NCI-H446 (cell line): ENCODE measurements around the gene LZTFL1.
"Not testable (repeated sequence)": the region's sequence is repeated elsewhere in the genome, so short reads cannot be mapped to it uniquely, and the experiment has no call there.

Experiments
- DNase-seq, 2 experiments: peaks; one replicate each; lab custom pipeline; 2025; lab: John Stamatoyannopoulos, UW

The LZTFL1 gene

GRCh38 chr3:45864760-45865519, 23.0 kb upstream of the LZTFL1 start:
- no peak for DNase-seq

DNA sequence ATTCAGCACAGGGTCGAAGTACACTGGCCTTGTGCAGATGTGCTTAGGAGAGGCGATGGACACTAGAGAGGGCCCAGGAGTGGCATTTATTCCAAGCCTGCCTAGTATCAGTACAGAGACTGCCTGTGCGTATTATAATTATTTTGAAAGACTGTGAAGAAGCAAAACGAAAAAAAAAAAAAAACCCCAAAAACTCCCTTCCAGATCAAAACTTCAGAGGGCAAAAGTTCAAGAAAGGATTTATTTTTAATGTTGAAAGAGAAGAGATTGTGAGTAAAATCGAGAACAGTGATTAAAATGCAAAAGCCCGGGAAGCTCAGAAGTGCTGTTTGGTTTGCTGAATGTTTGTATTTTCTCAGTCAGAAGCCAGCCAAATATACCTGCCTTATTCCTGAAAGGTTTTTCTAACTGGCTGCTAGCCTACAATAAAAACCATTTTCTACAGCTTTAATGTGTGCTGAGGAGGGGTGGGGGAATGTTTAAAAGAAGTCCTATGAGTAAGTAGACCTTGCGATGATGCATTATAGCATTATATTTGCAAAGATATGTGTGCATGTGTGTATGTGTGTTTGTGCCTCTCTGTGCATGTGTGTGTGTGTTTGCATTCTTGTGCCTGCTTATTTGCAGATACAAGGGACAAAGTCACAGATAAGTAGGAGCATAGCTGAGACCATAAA, 19.3 kb upstream of the LZTFL1 start:
- DNase-seq: no peak

DNA sequence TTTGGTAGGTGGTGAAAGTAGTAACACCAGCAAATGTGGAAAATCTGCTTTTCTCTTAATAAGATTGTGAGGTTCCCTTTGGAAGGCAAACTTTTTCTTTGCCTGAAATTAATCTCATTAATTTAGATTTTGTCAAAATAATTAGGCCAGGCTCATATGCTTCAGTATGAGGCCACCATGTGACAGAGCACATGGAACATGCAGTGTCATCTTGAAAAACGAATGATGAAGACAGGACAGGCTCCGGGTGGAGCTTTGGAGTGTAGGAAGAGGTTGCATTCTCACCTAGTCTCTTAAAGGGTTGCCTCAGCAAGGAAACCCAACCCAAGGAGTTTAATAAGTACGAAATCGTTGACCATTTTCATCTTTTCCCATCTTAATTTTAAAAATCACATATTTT, 18.6 kb upstream of the LZTFL1 start:
- no peak for DNase-seq

GRCh38 chr3:45858809-45859543, 17.1 kb upstream of the LZTFL1 start:
- no peak for DNase-seq

DNA sequence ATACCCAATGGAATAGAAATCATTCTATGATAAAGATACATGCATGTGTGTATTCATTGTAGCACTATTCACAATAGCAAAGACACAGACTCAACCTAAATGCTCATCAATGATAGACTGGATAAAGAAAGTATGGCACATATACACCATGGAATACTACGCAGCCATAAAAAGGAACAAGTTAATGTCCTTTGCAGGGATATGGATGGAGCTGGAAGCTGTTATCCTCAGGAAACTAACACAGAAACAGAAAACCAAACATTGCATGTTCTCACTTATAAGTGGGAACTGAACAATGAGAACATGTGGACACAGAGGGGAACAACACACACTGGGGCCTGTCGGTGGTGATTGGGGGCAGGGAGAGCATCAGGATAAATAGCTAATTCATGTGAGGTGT, 15.1 kb upstream of the LZTFL1 start:
- DNase-seq: not testable (repeated sequence)

GRCh38 chr3:45856323-45856722, 14.4 kb upstream of the LZTFL1 start:
- DNase-seq: not testable (repeated sequence)

DNA sequence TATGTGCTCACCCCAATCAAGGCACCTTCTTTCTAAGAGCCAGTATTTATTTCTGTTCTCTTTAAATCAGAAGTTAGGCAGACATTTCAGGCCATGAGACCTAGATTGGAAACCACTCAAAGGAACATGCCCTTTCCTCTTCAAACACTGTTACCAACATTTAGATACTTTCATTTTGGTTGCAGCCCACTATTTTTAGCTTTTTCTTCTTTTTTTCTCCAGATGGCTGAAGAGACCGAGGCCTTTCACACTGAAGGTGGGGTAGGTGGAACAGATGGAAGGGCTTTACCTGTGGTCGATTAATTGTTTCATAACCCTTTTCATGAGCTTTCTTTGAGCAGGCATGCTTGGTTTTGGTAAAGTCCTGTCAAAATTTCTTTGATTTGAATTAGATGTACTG, 10.9 kb upstream of the LZTFL1 start:
- DNase-seq: no peak

DNA sequence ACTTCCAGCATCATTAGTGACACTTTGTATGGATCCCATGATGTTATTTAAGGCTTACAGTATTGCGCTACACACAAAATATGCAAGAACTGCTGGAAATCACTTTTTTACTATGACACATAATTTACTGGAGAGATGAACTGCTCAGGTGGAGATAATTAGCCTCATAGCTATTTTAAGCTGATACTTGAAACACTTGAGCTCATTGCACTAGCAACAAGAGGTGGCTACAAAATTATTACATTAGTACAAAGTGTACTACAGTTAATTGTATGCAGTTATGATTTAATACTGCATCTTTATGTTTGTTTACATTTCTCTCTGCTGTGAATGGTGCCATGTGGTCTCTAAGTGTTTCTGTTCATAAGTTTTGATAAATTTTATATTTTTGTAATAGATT, 6.5 kb upstream of the LZTFL1 start:
- no peak for DNase-seq

GRCh38 chr3:45844616-45845015, 2.7 kb upstream of the LZTFL1 start:
- no peak for DNase-seq

- DNase-seq: no peak
These were observed 1.1 kb upstream of the LZTFL1 start for GRCh38 chr3:45842851-45843625.

GRCh38 chr3:45841420-45841756, 531 bp downstream of the LZTFL1 start:
- DNase-seq: no peak

GRCh38 chr3:45838466-45838865, 3.5 kb downstream of the LZTFL1 start:
- no peak for DNase-seq

DNA sequence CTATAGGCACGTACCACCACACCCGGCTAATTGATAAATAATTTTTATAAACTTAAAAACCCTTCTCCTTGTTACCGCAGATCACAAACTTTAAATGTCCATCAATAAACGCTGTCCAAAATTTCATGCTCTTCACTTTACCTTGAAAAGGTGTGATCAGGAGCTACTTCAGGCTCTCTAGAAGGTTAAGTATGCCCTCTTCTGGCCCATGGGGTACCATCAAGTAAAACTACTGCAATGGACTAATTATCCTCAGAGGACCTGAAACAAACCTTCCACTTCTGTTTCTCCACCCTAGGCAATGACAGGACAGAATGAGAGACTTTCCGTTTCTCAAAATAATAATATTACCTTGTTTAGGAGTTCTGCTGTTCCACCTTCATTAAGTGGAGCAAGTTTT, 9.2 kb downstream of the LZTFL1 start:
- no peak for DNase-seq

DNA sequence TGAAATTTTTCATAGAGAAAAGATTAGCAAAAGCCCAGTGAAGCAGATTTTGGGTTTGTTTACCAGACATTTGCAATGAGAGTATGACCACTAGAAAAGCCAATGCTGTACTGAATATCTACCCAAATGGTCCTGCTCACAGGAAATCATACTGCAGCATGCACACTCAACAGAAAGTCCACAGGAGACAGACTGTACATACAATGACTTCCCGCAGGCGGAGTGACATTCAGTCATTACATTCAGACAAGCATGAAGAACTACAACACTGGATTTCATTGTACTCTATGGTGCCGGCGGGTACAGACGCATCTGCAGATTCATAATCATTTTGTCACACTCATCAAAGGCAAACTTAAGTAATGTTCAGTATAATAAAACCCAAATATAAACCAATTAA, 11.8 kb downstream of the LZTFL1 start:
- no peak for DNase-seq

DNA sequence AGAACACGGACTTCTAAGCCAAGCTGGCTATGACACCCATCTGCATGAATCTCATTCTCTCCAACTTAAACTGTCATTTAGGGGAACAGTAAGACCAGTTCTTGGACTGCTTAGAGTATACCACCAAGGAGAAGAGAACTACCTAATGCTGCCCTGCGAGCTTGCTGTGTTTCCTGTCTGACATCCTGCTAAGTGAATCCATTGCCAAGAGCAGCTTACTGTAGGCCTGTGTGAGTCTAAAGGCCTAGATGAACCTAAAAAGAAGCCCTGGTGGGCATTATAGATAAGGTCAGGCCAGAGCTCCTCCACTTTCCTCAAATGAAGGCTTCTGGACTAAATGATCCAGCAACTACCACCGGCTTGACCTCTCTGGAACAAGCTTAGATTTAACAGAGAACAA, 15.0 kb downstream of the LZTFL1 start:
- no peak for DNase-seq

DNA sequence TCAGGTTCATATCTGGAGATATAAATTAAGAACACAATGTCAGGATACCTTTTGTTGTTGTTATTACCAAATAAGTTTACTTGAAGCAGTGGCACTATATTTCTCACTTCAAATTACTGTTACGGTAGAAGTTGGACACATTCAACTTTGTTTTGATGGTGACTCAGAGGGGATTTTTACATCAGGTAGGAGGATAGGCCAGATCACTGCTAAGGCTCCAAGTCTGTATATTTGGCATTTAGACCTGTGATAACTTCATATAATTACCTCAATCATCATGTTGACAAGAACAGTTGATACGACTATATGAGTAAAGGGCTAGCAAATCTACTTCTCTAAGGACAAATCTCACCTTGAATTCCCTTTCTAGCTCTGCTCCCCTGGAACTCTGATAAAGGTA, 15.6 kb downstream of the LZTFL1 start:
- no peak for DNase-seq

DNA sequence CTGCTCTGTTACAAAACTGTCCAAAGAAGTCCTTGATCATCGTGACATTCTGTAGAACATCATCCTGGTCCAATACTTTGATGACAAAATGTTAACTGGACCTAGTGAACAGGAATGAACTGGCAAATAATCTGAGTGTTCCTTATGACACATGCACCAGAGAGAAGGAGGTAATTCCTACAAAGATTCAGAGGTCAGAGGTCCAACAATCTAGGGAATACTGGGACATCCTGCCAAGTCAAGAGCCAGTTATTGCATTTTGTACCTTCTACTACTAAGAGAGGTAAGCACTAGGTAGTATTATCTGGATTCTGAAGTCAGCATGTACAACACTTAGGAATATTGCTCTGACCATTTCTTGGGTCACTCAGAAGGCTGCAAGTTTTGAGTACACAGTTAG, 20.8 kb downstream of the LZTFL1 start:
- no peak for DNase-seq

DNA sequence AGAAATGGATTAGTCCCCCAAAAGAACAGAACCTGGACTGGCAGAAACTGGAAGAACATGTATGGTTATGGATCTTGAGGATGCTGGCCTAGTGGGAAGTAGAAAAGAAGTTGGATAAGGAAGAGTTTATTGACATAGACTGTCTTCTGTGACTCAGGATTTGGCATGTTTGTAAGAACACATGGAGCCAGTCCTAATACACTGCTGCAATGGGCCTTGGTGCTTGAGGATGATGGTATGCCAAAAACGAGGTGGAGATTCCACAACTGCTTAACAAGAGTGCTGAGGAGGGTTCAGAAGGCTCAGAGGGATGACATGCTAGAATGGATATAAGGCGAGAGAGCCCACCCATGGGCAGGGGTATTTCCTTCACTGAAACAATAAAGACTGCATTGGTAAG, 22.4 kb downstream of the LZTFL1 start:
- DNase-seq: no peak

- DNase-seq: no peak
These were observed 23.9 kb downstream of the LZTFL1 start for GRCh38 chr3:45817831-45818522.

GRCh38 chr3:45816544-45816943, 25.4 kb downstream of the LZTFL1 start:
- no peak for DNase-seq

DNA sequence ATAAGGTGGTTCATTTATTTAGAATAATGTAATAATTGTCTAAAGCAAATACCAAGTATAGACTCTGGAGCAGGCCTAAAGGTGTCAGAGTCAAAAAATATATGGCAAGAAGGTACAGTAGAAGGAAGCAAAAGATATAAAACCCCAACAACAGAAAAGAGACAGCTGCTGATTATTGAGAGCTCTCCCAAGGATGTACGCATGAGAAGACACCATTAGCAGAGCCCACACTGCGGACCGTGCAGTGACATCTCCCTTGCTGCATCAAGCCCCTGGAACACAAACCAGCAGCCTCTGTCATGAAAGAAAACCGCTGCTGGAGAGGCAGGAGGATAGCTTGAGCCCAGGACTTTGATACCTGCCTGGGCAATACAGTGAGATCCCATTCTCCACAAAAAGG, 27.6 kb downstream of the LZTFL1 start:
- DNase-seq: no peak
